GM21526 (cell line): Measurements from ENCODE around the gene MAPK11.
"Not testable (repeated sequence)": the region's sequence is repeated elsewhere in the genome, so short reads cannot be mapped to it uniquely, and the experiment has no call there.

Source experiments
- ATAC-seq: cut with Tn5 transposase; IDR thresholded peaks from one replicate; pipeline ENCODE4 v1.9.1; 2021; ENCODE audit warnings: moderate library complexity; ENCODE audit not compliant: unreplicated experiment, low FRiP score

Gene MAPK11

GRCh38 chr22:50278956-50279619, 8.9 kb upstream of the MAPK11 start:
- no peak for ATAC-seq

- no peak for ATAC-seq
Measured at GRCh38 chr22:50278461-50278860, 8.3 kb upstream of the MAPK11 start.

DNA sequence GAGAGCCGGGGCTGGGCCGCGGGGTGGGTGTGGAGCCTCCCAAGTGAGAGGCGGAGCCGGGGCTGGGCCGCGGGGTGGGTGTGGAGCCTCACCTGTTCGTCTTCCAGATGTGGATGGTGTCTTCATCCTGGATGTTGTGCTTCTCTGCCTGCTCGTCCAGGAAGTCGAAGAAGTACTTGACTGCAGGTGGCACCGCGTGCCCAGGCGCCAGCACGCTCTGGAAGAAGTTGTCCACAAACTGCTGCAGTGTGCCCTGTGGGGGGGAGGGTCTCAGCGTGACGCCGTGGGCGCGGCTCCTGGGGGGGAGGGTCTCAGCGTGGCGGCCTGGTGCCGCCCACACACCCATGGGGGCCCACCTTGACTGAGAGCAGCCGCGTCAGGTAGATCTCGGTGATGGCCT, 7.6 kb upstream of the MAPK11 start:
- no peak for ATAC-seq

DNA sequence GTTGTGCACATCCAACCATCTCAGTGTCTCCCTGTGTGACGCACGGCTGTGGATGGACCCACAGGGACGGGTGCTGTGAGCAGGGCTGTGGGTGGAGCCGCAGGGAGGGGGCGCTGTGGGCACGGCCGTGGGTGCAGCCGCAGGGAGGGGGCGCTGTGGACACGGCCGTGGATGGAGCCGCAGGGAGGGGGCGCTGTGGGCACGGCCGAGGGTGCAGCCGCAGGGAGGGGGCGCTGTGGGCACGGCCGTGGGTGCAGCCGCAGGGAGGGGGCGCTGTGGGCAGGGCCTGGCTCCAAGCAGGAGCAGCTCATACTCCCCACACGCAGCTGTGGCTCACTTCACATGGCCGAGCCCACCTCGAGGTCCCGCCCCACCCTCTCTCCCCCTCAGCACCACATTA, 6.0 kb upstream of the MAPK11 start:
- no peak for ATAC-seq

DNA sequence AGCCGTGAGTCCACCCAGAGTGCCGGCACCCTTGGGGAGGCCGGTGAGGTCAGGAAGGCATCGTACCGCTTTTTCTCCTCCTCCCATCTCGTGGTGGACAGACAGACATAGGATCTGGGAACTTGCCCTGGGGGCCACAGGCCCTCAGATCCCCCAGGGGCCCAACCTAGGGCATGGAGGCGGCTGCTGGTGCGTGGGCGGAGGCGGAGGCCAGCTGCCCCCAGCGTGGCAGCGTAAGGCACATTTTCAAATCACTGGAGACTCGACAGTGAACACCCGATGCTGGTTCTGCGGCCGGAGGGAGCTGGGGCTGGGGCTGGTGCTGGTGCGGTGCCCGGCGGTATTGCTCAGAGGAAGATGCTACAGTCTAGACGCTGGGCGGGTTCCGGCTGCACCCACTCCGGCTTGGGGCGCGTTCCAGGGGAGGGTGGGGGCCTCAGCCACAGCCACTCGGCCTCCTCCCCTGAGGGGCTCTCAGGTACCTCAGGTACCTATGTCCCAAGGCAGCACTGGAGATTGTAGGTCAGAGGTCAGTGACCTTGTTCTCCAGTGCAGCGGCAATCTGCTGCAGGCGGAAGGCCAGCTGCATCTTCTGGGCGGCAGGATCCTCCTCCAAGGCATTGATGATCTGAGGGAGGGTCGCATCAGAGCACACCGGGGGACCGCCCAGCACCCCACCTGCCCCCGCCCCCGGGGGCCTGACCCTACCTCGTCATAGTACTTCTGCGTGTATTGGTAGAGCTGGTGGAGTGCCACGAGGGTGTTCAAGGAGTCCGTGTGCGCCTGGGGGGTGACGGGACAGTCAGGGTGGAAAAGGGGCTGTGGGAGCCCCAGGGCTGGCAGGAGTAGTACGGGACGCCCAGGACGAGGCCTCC, 5.2 kb upstream of the MAPK11 start:
- ATAC-seq: no peak

DNA sequence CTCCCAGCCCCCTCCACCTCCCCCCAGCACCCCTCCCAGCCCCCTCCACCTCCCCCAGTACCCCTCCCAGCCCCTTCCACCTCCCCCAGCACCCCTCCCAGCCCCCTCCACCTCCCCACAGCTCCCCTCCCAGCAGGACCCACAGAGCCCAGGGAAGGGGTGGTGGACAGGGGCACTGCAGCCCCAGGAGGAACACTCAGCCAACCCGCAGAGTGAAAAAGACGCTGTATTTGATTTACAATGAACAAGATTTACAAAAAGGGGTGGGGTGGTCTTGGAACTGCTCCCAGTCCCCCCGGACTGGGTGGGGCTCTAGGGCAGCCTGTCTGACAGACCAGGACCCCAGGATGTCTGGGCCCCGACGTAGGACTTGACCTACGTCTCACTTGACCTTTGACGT, 4.6 kb upstream of the MAPK11 start:
- ATAC-seq: no peak

- no peak for ATAC-seq
Measured at GRCh38 chr22:50274311-50274710, 4.1 kb upstream of the MAPK11 start.

- ATAC-seq: not testable (repeated sequence)
Measured at GRCh38 chr22:50273781-50274180, 3.6 kb upstream of the MAPK11 start.

DNA sequence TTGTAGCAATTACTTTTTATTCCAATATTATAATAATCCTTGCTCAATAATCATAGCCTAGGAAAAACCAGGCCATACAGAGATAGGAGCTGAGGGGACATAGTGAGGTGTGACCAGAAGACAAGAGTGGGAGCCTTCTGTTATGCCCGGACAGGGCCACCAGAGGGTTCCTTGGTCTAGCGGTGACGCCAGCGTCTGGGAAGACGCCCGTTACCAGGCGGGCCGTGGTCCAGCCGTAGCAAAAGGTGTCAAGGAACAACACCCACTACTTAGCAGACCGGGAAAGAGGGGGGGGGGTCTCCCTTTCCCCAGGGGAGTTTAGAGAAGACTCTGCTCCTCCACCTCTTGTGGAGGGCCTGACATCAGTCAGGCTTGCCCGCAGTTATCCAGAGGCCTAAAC, 3.2 kb upstream of the MAPK11 start:
- not testable (repeated sequence) for ATAC-seq

GRCh38 chr22:50272044-50272802, 2.0 kb upstream of the MAPK11 start:
- no peak for ATAC-seq

DNA sequence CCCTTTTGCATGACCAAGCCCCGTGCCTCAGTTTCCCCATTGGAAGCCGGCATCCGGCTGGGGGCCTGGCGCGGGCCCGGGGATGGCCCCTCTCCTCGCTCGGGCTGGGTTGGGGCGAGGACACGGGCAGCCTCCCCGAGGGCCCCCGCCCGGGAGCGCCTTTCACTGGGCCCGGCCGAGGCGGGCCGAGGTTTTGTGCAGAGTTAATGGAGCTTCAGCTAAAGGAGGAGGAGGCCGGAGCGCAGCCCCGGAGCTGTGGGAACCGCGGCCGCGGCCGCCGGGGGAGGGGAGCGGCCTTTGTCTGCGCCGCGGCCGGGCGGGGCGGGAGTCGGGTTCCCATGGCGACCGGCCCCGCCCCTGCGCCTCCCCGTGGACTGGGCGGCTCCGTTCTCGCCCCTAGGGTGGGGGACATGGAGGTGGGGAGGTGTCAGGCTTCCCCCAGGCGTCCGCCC, 1.4 kb upstream of the MAPK11 start:
- no peak for ATAC-seq

DNA sequence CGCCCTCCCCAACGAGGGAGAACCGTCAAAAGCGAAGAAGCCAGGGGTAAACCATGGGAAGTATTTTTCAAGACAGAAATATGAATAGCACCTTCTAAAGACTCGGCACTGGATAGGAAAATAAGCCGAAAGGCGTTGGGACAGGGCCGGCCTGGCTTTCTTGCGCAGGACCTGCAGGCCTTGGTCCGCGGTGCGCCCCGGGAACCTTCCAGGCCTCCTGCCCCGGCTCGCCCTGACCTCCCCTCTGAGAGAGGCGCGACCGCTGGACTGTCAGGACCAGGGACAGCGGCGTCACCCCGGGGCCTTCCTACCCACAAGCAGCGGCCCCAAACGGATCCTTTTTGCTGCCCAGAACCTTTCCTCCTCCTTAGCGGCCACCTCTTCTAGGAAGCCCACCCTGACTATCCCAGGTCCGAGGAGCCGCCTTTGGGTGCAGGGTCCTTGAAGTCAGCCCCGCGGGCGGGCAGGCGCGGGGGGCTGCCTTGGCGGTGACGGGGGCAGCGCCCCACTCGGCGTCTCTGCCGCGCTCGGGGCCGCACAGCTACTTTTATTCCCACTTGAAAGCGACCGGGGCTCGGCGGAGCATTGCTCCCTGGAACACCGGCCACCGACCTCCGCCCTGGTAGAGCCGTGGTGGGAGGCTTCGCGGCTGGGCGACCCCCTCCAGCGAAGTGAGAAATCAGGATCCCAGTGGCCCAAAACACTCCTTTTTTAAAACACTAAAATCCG, 650 bp upstream of the MAPK11 start:
- no peak for ATAC-seq

GRCh38 chr22:50269573-50269969, 609 bp downstream of the MAPK11 start:
- no peak for ATAC-seq

DNA sequence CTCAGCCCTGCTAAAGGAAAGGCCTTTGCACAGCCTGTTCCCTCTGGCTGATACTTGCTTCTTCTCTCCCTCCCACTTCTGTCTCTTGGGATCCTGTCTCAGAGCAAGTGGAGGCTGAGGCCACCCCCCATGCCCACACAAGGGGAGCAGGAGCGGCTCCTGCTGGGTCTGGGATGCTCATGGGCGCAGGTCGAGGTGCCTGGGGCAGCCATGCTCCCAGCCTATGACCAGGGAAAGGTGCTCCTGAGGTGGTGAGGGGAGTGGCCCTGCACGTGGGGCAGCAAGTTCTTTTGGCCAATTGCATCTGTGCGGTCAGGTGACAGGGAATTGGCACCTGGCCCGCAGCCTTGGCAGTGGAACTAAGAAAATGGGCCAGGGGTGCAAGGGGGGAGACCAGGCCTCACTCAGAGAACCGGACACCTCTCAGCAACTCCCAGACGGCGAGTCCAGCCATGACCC, 1.5 kb downstream of the MAPK11 start:
- no peak for ATAC-seq

- ATAC-seq: no peak
Measured at GRCh38 chr22:50267591-50268390, 2.4 kb downstream of the MAPK11 start.

DNA sequence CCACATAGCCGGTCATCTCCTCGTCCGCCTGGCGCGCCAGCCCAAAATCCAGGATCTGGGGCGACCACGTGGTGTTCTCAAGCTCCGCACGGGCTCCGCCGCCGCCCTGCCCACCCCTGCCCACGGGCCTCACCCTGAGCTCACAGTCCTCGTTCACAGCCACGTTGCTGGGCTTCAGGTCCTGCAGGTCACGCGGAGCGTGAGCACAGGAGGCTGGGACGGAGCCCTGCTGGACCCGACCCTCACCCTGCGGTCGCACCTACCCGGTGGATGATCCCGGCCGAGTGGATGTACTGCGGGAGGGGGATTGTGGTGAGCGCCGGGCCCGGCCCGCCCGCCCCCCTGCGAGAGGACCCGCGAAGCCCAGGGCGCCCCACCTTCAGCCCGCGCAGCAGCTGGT, 3.2 kb downstream of the MAPK11 start:
- ATAC-seq: no peak

GRCh38 chr22:50264946-50265669, 5.1 kb downstream of the MAPK11 start:
- ATAC-seq: no peak

DNA sequence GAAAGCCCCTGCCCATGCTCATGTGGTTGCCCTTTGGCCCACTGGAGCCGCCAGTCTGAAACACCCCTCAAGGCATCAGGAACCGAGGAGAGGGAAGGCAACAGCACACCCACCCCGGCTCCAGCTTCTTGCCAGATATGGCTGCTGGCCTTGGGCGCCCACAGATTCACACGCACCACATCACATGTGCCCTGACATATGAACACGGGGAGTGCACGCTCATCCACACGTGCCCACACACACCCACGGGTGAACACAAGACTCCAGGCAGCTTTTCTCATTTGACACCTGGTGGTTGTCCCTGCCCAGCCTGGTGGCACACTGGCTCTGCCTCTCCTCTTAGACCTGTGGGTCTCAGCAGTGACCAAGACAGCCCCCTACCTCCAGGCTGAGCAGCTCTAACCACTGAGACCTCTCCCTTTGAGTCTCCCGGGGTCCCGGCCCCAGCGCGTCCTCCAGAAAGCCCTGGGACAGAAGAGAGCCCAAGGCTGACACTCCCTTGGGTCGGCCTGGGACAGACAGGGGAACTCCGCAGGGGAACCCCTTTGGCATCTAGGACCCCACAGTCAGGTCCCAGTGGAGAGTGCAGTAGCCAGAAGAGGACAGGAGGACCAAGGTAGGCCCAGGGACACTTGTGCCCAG, 6.0 kb downstream of the MAPK11 start:
- no peak for ATAC-seq
